ENCODE measurements around the gene TRPM3. TPM values are rescaled to one million over a fixed set of nuclear protein-coding genes. Genes with fewer than 3 reads are reported as not detected.

The TRPM3 gene
- total RNA-seq, 1 experiment from 2014 or later = not detected

DNA sequence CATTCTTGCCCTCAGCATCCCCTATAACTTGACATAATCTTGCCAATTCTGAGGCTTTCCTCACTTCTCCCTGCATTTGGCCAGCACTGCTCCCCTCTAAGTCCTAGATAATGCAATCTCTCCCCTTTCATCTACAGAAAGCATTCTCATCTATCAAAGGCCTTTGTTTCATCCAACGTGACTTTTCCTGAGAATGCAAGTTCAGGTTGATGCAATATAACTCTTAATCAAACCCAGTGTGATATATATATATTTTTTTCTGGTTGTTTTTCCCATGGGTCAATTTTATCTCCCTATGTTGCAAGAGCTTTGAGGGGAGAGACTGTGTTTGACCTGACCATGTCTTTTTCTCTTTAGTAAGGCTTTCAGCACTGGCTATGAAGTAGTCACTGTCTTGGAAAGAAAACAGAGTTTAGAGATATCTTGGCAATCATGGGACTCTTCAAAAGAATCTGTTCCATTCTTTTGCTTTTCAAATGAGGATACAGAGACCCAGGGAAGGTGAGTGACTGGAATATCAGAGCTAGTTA is 268.6 kb downstream of the TRPM3 start:
- no TSS peak for BruUV-seq (replicated peaks)
- H3K9me3 ChIP-seq = no peaks in the 10 kb centered on the region
- TF ChIP-seq, protein P1, sequence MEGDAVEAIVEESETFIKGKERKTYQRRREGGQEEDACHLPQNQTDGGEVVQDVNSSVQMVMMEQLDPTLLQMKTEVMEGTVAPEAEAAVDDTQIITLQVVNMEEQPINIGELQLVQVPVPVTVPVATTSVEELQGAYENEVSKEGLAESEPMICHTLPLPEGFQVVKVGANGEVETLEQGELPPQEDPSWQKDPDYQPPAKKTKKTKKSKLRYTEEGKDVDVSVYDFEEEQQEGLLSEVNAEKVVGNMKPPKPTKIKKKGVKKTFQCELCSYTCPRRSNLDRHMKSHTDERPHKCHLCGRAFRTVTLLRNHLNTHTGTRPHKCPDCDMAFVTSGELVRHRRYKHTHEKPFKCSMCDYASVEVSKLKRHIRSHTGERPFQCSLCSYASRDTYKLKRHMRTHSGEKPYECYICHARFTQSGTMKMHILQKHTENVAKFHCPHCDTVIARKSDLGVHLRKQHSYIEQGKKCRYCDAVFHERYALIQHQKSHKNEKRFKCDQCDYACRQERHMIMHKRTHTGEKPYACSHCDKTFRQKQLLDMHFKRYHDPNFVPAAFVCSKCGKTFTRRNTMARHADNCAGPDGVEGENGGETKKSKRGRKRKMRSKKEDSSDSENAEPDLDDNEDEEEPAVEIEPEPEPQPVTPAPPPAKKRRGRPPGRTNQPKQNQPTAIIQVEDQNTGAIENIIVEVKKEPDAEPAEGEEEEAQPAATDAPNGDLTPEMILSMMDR (IDR thresholded peaks at IDR 0.05; ENCODE audit: insufficient read depth in 1 of 2, low read depth in 1 of 2, low read length in 1 of 2, severe bottlenecking in 1 of 2, unreplicated experiment in 1 of 2) = no peak
- H3K4me1 ChIP-seq = no peaks in the 10 kb centered on the region
- H3K36me3 ChIP-seq (ENCODE audit: control insufficient read depth, insufficient read depth, low read length) = no peaks in the 10 kb centered on the region
- H3K4me1 Mint-ChIP-seq (ENCODE audit: low read depth, unreplicated experiment) = no peaks in the 10 kb centered on the region
- intact Hi-C loops (cut with micrococcal nuclease; ENCODE audit: unreplicated experiment) = no loop called here
- H3K9me3 Mint-ChIP-seq (ENCODE audit: unreplicated experiment) = no peaks in the 10 kb centered on the region
- H3K4me3 ChIP-seq (ENCODE audit: low read depth, low read length) = no peak overlapping the region
- no peak overlapping the region for H3K27ac Mint-ChIP-seq (ENCODE audit: unreplicated experiment)
- no peak overlapping the region for H3K4me3 Mint-ChIP-seq (ENCODE audit: unreplicated experiment)
- CTCF ChIA-PET = no interaction called here
- H3K36me3 Mint-ChIP-seq (ENCODE audit: insufficient read depth, unreplicated experiment) = no peaks in the 10 kb centered on the region
- DNase-seq = no peak
- no peaks in the 10 kb centered on the region for H3K27me3 Mint-ChIP-seq (ENCODE audit: insufficient read depth, unreplicated experiment)
- POLR2A ChIA-PET = no interaction called here
- H3K27me3 ChIP-seq (replicated peaks; ENCODE audit: control insufficient read depth, insufficient read depth, low read length) = no peaks in the 10 kb centered on the region

DNA sequence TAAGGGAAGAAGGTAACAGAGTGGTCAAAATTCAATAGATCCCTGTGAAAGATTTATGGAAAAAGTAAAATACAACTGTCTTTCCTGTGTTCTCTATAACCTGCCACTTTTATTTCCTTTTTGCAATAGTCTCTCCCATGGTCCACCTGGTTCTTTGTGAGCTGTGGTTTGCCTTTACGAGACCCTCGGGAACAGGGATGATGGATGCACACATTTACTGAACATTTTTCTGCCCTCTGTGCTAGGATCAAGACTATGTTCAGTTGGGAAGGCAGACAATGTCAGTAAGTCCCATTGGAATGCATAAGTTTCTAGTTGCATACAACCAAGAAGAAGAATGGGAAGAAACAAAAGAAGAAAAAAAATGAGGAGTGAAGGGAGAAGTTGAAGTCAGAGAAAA is 281.2 kb downstream of the TRPM3 start:
- no peak overlapping the region for H3K4me3 ChIP-seq (ENCODE audit: low read depth, low read length)
- Mint-ChIP-seq H3K4me1 (ENCODE audit: low read depth, unreplicated experiment) (no peaks in the 10 kb centered on the region), H3K4me3 (ENCODE audit: unreplicated experiment) (no peak overlapping the region), H3K27ac (ENCODE audit: unreplicated experiment) (no peak overlapping the region), H3K27me3 (ENCODE audit: insufficient read depth, unreplicated experiment) (peaks cover 3% of the 10 kb centered on the region), H3K9me3 (ENCODE audit: unreplicated experiment) (no peaks in the 10 kb centered on the region), H3K36me3 (ENCODE audit: insufficient read depth, unreplicated experiment) (no peaks in the 10 kb centered on the region)
- intact Hi-C loops (cut with micrococcal nuclease; ENCODE audit: unreplicated experiment) = no loop called here
- DNase-seq = no peak
- H3K27me3 ChIP-seq (replicated peaks; ENCODE audit: control insufficient read depth, insufficient read depth, low read length) = no peaks in the 10 kb centered on the region
- no peaks in the 10 kb centered on the region for H3K4me1 ChIP-seq
- ChIA-PET CTCF (no interaction called here), POLR2A (no interaction called here)
- no peaks in the 10 kb centered on the region for H3K9me3 ChIP-seq
- H3K36me3 ChIP-seq (ENCODE audit: control insufficient read depth, insufficient read depth, low read length) = no peaks in the 10 kb centered on the region
- no TSS peak for BruUV-seq (replicated peaks)
- TF ChIP-seq, protein P1 (IDR thresholded peaks at IDR 0.05; ENCODE audit: insufficient read depth in 1 of 2, low read depth in 1 of 2, low read length in 1 of 2, severe bottlenecking in 1 of 2, unreplicated experiment in 1 of 2) = no peak

DNA sequence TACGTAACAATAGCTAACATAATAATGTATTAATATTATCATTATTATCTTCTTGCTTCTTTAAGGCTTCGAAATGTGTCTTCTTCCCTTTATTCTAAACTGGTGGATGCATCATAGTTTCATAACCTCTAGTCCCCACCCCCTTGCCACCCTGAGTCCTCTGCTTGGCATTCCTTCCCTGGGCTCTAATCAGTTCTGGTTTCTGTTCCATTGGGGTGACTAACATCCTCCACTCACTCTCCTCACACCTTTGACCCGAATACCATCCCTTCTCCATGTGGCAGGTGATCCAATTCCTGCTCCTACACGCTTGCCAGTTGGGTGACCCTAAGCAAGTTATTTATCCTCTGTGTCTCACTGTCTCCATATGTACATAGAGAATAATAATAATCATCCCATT is 286.1 kb downstream of the TRPM3 start:
- Histone ChIP-seq H3K4me3 (ENCODE audit: low read depth, low read length) (no peak overlapping the region), H3K9me3 (no peaks in the 10 kb centered on the region), H3K36me3 (ENCODE audit: control insufficient read depth, insufficient read depth, low read length) (no peaks in the 10 kb centered on the region), H3K27me3 (replicated peaks; ENCODE audit: control insufficient read depth, insufficient read depth, low read length) (no peaks in the 10 kb centered on the region), H3K4me1 (no peaks in the 10 kb centered on the region)
- no TSS peak for BruUV-seq (replicated peaks)
- Mint-ChIP-seq H3K27ac (ENCODE audit: unreplicated experiment) (no peak overlapping the region), H3K36me3 (ENCODE audit: insufficient read depth, unreplicated experiment) (no peaks in the 10 kb centered on the region), H3K4me1 (ENCODE audit: low read depth, unreplicated experiment) (no peaks in the 10 kb centered on the region), H3K4me3 (ENCODE audit: unreplicated experiment) (no peak overlapping the region), H3K27me3 (ENCODE audit: insufficient read depth, unreplicated experiment) (peaks cover 1% of the 10 kb centered on the region), H3K9me3 (ENCODE audit: unreplicated experiment) (no peaks in the 10 kb centered on the region)
- intact Hi-C loops (cut with micrococcal nuclease; ENCODE audit: unreplicated experiment) = no loop called here
- CTCF ChIA-PET = no interaction called here
- DNase-seq = no peak
- TF ChIP-seq, protein P1 (IDR thresholded peaks at IDR 0.05; ENCODE audit: insufficient read depth in 1 of 2, low read depth in 1 of 2, low read length in 1 of 2, severe bottlenecking in 1 of 2, unreplicated experiment in 1 of 2) = no peak
- POLR2A ChIA-PET = no interaction called here
